ENCODE data around the gene CACNA1C.

CACNA1C gene

GRCh38 chr12:2636741-2637340 is 584.1 kb downstream of the CACNA1C start:
- Mint-ChIP-seq H3K27ac (no peak overlapping the region), H3K27me3 (peaks cover 8% of the 10 kb centered on the region), H3K9me3 (ENCODE audit: low read depth) (no peaks in the 10 kb centered on the region), H3K4me1 (ENCODE audit: low read depth) (peaks cover 6% of the 10 kb centered on the region), H3K36me3 (no peaks in the 10 kb centered on the region), H3K4me3 (no peak overlapping the region)

DNA sequence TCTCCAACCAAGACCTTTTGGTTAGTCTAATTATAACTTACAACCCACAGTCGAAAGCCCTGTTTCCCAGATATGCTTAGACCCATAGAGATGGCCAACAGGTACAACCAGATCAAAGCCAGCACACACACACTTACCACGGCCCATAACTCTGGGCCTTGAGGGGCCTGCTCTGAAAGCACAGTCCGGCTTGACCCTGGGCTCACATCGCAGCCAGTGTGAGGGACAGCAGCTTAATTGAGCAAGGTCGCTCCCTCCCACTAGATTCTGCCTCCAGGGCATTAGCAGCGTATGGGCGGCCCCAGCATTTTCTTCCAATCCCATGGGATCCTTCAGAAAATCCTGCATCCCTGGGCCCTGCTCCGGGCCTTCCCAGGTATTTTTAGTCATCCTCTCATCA is 584.6 kb downstream of the CACNA1C start:
- no peaks in the 10 kb centered on the region for H3K9me3 Mint-ChIP-seq (ENCODE audit: low read depth)
- H3K27ac Mint-ChIP-seq: no peak overlapping the region
- peaks cover 11% of the 10 kb centered on the region for H3K4me1 Mint-ChIP-seq (ENCODE audit: low read depth)
- H3K4me3 Mint-ChIP-seq: no peak overlapping the region
- no peaks in the 10 kb centered on the region for H3K36me3 Mint-ChIP-seq
- peaks cover 8% of the 10 kb centered on the region for H3K27me3 Mint-ChIP-seq

- H3K36me3 Mint-ChIP-seq: no peaks in the 10 kb centered on the region
- no peaks in the 10 kb centered on the region for H3K9me3 Mint-ChIP-seq (ENCODE audit: low read depth)
- no peak overlapping the region for H3K4me3 Mint-ChIP-seq
- H3K4me1 Mint-ChIP-seq (ENCODE audit: low read depth): peaks cover 19% of the 10 kb centered on the region
- H3K27me3 Mint-ChIP-seq: peaks cover 5% of the 10 kb centered on the region
- H3K27ac Mint-ChIP-seq: no peak overlapping the region
Measured at GRCh38 chr12:2638273-2639019, 585.7 kb downstream of the CACNA1C start.

- Mint-ChIP-seq H3K9me3 (ENCODE audit: low read depth) (no peaks in the 10 kb centered on the region), H3K27ac (no peak overlapping the region), H3K4me3 (no peak overlapping the region), H3K4me1 (ENCODE audit: low read depth) (peaks cover 19% of the 10 kb centered on the region), H3K27me3 (peaks cover 5% of the 10 kb centered on the region), H3K36me3 (no peaks in the 10 kb centered on the region)
Measured at GRCh38 chr12:2639020-2639298, 586.2 kb downstream of the CACNA1C start.

DNA sequence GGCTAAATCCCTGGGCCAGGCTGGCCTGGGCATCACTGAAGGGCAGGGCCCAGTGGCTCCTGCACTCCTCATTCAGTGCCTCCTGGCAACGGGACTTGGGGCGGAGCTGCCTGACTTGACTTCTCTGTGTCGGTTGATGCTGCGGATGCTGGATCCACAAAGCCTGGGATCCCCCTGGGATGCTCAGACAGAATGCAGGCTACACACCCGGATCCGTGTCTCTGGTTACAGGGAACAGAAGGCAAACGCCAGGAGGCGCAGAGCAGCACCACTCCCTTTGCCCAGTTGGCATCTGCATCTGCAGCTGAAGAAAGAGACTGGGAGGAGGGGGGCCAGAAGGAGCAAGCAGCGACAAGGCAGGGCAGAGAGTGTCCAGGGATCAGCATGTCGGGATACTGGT is 587.5 kb downstream of the CACNA1C start:
- Mint-ChIP-seq H3K4me3 (no peak overlapping the region), H3K4me1 (ENCODE audit: low read depth) (peaks cover 22% of the 10 kb centered on the region), H3K27me3 (peaks cover 8% of the 10 kb centered on the region), H3K9me3 (ENCODE audit: low read depth) (no peaks in the 10 kb centered on the region), H3K27ac (no peak overlapping the region), H3K36me3 (no peaks in the 10 kb centered on the region)

- Mint-ChIP-seq H3K36me3 (no peaks in the 10 kb centered on the region), H3K9me3 (ENCODE audit: low read depth) (no peaks in the 10 kb centered on the region), H3K27ac (no peak overlapping the region), H3K4me3 (no peak overlapping the region), H3K27me3 (peaks cover 8% of the 10 kb centered on the region), H3K4me1 (ENCODE audit: low read depth) (peaks cover 22% of the 10 kb centered on the region)
Measured at GRCh38 chr12:2640709-2641108, 587.9 kb downstream of the CACNA1C start.

- no peak overlapping the region for H3K4me3 Mint-ChIP-seq
- H3K36me3 Mint-ChIP-seq: no peaks in the 10 kb centered on the region
- no peaks in the 10 kb centered on the region for H3K9me3 Mint-ChIP-seq (ENCODE audit: low read depth)
- no peak overlapping the region for H3K27ac Mint-ChIP-seq
- peaks cover 8% of the 10 kb centered on the region for H3K27me3 Mint-ChIP-seq
- peaks cover 22% of the 10 kb centered on the region for H3K4me1 Mint-ChIP-seq (ENCODE audit: low read depth)
Measured at GRCh38 chr12:2641207-2641606, 588.4 kb downstream of the CACNA1C start.

DNA sequence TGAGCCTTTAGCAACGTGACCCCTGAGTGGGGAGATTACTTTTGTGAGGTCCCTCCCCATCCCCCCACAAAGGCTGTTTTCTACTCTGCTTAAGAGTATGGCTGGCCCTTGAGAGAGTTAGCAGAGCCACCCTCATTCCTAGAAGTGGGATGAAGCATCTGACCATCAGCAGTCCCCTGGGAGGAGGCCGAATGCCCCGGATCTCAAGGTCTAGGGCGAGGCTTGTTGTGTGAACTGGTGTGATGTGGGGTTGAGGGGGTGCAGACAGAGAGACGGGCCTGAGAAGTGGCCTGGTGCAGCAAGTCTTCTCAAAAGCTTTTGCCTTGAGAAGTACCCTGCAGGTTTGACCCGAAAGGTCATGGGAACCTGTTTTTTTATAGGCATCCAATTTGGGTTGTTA is 589.0 kb downstream of the CACNA1C start:
- Mint-ChIP-seq H3K9me3 (ENCODE audit: low read depth) (no peaks in the 10 kb centered on the region), H3K4me3 (no peak overlapping the region), H3K27me3 (peaks cover 9% of the 10 kb centered on the region)

DNA sequence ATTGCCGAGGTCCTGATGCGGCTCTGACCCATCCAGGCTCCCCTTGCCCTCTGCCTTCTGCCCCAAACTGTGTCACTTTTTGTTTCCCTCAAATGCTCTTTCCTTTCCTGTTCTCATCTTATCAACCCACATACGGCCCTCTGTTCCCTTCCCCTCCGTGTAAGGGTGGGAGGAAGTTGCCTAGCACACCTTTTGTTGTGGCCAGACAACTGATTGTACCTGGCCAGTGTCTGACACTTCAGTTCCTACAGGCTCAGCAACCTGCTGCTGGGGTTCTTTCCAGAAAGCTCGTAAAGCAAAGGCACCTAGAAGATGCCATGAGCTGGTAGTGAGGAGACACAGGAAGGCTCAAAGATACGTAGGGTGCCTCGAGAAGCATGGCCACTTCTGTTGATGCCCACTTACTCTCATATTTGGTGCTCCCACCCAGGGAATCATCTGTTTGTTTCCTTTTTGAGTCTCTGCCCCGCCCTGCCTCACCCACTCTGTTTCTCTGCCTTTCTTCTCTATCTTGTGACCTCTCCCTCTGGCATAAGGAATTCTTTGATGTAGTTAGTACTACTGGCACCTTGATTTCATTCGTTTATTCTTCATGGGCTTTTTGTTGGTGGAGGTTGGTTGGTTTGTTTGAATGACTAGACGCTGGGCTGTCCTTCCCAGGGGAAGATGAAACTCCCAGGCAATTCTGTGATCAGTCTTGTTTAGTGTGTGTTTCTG is 589.5 kb downstream of the CACNA1C start:
- H3K27ac Mint-ChIP-seq: no peak overlapping the region
- H3K9me3 Mint-ChIP-seq (ENCODE audit: low read depth): no peaks in the 10 kb centered on the region
- peaks cover 9% of the 10 kb centered on the region for H3K27me3 Mint-ChIP-seq
- H3K4me1 Mint-ChIP-seq (ENCODE audit: low read depth): peaks cover 22% of the 10 kb centered on the region
- H3K36me3 Mint-ChIP-seq: no peaks in the 10 kb centered on the region
- no peak overlapping the region for H3K4me3 Mint-ChIP-seq

More for the DNA sequence above, 589.0 kb downstream of the CACNA1C start:
- Mint-ChIP-seq H3K27ac (no peak overlapping the region), H3K4me1 (ENCODE audit: low read depth) (peaks cover 22% of the 10 kb centered on the region), H3K36me3 (no peaks in the 10 kb centered on the region)

GRCh38 chr12:2642896-2643425 is 590.2 kb downstream of the CACNA1C start:
- peaks cover 22% of the 10 kb centered on the region for H3K4me1 Mint-ChIP-seq (ENCODE audit: low read depth)
- peaks cover 9% of the 10 kb centered on the region for H3K27me3 Mint-ChIP-seq
- no peaks in the 10 kb centered on the region for H3K36me3 Mint-ChIP-seq
- no peaks in the 10 kb centered on the region for H3K9me3 Mint-ChIP-seq (ENCODE audit: low read depth)
- H3K4me3 Mint-ChIP-seq: no peak overlapping the region
- no peak overlapping the region for H3K27ac Mint-ChIP-seq

DNA sequence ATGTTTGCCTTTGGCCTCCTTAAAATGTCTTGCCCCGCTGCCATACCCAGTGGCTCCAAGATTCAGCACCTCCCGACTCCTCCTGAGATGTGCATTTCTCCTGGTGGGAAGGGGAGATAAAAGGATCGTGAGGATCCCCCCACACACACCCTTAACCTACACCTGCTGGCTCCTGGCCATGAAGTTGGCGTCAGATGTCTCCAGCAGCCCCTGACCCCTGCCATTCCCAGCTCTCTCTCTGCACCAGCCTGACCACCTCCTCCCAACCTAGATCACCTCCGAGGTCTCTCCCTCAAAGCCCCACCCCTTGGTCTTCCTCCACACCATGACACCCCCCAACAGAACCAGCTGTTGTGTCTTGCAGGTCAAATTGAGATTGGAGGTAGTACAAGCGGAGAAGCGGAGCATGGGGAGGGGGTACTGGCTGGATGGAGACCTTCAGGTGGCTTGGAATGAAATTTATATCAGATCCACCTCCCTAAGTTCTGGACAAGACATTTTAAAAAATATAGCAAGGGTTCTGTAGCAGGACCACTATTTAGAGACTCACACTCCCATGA is 590.9 kb downstream of the CACNA1C start:
- Mint-ChIP-seq H3K4me3 (no peak overlapping the region), H3K36me3 (no peaks in the 10 kb centered on the region), H3K27ac (no peak overlapping the region), H3K27me3 (peaks cover 9% of the 10 kb centered on the region), H3K9me3 (ENCODE audit: low read depth) (no peaks in the 10 kb centered on the region), H3K4me1 (ENCODE audit: low read depth) (peaks cover 22% of the 10 kb centered on the region)

GRCh38 chr12:2644683-2645405 is 592.1 kb downstream of the CACNA1C start:
- H3K27me3 Mint-ChIP-seq: peaks cover 11% of the 10 kb centered on the region
- H3K4me1 Mint-ChIP-seq (ENCODE audit: low read depth): peaks cover 22% of the 10 kb centered on the region
- H3K27ac Mint-ChIP-seq: no peak overlapping the region
- H3K36me3 Mint-ChIP-seq: no peaks in the 10 kb centered on the region
- no peak overlapping the region for H3K4me3 Mint-ChIP-seq
- no peaks in the 10 kb centered on the region for H3K9me3 Mint-ChIP-seq (ENCODE audit: low read depth)

DNA sequence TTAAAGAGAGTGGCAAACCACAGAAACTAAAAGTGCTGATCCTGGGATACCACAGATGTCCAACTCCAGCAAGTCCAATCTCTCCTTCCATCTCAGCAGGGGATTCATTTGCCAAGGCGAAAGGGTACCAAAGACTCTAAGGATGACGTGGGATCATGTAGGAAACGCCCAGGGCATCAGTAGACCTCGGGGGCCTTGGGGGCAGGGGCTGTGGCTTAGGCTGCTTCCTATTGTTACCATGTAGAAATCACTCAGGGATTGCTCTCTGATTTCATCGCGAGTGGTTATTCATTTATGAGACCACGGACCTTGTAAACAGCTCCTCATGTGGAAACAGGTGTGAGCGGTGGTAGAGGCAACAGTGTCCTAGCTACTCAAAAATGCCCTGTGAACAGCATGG is 592.7 kb downstream of the CACNA1C start:
- Mint-ChIP-seq H3K27me3 (peaks cover 13% of the 10 kb centered on the region), H3K4me3 (no peak overlapping the region), H3K9me3 (ENCODE audit: low read depth) (no peaks in the 10 kb centered on the region), H3K4me1 (ENCODE audit: low read depth) (peaks cover 22% of the 10 kb centered on the region), H3K27ac (no peak overlapping the region), H3K36me3 (no peaks in the 10 kb centered on the region)

GRCh38 chr12:2646341-2646740 is 593.6 kb downstream of the CACNA1C start:
- H3K36me3 Mint-ChIP-seq: no peaks in the 10 kb centered on the region
- H3K9me3 Mint-ChIP-seq (ENCODE audit: low read depth): no peaks in the 10 kb centered on the region
- H3K27ac Mint-ChIP-seq: no peak overlapping the region
- no peak overlapping the region for H3K4me3 Mint-ChIP-seq
- peaks cover 21% of the 10 kb centered on the region for H3K4me1 Mint-ChIP-seq (ENCODE audit: low read depth)
- H3K27me3 Mint-ChIP-seq: peaks cover 13% of the 10 kb centered on the region

All from activated naive CD8-positive, alpha-beta T cell (primary cell).